Embryonic facial prominence (tissue), 1 donor: ENCODE results near the gene PLCB4.

ENCODE experiments used
- DNase-seq: peaks from one replicate; pipeline ENCODE4 v3.0.0-alpha.2; 2016; ENCODE audit errors: extremely low spot score

PLCB4 gene

GRCh38 chr20:9441948-9442347 lies 373.1 kb downstream of the PLCB4 start:
- no peak for DNase-seq

GRCh38 chr20:9442858-9443257 lies 374.0 kb downstream of the PLCB4 start:
- no peak for DNase-seq

GRCh38 chr20:9444921-9445320 lies 376.0 kb downstream of the PLCB4 start:
- DNase-seq: no peak

DNA sequence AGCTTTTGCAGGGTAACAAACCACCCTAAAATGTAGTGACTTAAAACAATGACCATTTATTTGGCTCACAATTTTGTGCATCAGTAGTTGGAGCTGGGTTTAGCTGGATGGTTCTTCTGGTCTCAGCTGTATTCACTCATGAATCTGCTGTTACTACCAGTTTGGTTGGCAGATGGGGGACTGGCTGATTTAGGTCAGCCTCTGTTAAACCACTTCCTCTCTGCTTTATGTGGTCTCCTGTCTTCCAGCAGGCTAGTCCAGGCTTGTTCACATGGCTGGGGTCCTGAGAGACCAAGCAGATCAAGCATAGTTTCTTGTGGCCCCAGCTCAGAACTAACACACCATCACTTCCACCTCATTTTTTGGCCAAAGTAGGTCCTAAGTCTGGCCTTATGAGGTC lies 378.3 kb downstream of the PLCB4 start:
- DNase-seq: no peak

GRCh38 chr20:9453201-9453600 lies 384.3 kb downstream of the PLCB4 start:
- no peak for DNase-seq

DNA sequence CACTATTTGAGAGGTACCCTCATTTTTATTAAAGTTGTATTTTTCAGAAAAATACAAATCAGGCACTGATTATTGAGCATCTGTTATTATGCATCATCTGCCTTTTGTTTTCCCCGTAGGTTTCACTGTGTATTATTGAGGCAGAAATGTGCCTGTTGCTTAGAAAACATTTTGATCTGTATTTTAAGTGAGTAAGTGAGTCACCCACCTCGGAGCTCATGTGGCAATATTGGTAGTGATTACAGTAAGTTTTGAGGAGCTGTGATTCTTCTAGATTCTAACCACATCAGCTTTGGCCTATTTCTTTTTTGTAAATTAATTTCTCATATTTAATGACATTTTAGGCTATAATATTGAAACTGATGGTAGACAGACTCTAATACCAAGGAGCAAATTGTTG lies 385.9 kb downstream of the PLCB4 start:
- no peak for DNase-seq

DNA sequence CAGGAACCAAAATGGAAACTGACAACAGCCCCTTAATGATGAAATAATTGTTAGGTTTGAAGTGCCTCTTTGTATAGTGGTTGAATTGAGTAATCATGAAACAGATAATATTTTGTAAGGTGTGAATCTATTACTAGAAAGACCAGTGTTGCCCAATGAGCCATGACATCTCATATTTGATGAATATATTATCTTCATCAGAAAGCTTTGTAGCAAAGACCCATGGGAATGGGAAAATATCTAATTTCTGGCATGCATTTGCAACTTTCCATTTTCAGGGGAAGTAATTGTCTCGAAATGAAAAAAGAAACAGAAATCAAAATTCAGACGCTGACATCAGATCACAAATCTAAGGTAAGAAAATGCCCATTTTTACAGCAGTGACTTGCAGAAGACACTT lies 388.2 kb downstream of the PLCB4 start:
- no peak for DNase-seq

DNA sequence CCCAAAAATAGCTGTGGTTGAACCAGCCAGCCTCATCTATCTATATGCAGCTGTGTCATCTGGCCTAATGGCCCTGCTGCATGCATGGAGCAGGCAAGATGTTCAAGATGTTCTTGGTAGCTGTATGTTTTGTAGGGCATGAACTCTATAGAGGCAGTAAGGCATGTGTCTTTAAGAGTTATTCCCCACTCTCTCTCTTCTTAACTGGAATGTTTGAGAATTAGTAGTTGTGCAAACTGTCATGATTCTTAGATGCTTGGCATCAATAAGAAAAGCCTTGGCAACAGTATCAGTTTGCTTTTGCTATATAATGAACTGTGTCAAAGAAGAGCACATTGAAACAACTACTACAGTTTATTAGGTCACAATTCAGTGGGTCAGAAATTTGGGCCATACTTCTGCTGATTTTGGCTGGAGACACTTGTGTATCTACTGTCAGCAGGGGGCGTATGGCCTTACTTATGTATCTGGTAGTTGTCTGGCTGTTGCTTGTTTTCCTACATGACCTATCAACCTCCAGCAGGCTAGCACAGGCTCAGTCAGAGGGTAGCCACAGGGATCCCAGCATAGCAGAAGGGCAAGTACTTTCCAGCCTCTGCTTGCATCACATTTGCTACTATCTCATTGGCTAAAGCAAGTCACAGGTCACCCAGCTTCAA lies 389.4 kb downstream of the PLCB4 start:
- no peak for DNase-seq

DNA sequence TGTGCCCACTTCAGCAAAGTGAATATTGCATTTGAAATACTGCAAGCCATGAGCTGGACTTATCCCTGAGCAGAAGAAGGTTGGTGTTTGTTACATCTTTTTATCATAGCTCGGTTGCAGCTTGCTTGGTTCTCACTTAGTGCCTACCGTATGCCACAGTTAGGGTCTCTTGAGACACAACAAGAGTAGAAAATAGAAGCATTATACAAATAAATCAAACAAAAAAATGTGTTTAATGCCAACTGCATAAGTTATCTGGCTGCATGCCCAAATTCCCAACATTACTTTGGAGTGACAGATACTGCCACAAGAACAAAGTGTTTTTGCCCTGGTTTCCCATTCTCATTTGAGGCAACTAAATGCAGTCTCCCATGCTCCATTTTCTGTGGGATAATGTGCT lies 391.6 kb downstream of the PLCB4 start:
- no peak for DNase-seq

DNA sequence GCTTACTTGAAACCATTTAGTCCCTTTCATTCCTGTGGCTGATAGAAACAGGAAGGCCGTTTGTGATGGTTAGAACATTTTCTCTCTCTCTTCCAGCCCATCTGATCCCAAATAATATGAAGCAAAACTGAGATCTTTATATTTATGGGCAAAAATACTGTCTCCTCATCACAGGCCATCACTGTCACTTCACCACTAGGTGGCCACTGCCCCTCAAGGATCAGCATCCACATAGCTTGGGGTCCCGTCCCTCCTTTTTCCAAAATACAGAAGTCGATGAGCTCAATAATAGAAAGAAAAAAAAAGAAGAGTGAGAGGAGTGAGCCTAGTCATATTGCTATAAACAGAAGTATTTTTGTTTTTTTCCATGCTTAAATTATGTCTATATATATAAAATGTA lies 399.1 kb downstream of the PLCB4 start:
- DNase-seq: no peak

- no peak for DNase-seq
Observed at GRCh38 chr20:9474835-9475415, 406.0 kb downstream of the PLCB4 start.

DNA sequence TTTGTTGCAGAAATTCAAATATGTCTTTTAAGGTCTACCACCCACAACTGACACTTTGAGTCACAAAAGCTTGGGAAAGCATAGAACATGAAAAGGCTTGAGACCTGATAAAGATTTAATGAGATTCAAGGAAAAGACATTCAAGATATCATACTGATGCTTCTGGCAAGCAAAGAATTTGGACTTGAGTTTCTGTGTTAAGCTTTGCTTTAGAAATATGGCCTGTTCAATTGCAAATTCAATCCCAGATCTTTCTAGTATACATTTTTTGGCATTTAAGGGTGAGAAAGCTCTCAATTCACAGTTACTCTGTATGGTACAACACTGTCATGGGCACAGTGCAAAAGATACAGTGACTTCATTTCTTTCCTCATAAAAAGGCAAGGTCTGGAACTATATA lies 406.6 kb downstream of the PLCB4 start:
- DNase-seq: no peak

DNA sequence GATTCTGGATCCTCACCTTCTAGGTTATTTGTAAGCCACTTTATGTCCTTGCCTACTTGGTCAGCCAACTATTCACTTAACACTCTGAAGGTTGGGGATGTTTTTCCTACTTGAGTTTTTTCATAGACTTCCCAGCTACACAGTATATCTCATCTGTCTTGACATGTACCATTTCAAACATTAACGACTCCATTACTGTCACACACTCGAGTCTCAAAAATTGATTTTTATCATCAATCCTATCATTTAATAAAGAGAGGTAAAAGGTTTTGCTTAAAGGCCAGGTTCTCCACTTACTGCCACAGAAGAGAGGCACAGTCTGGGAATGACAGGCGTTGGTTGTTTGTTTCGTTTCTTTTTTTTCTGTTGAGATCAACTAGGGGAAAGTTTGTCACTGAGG lies 407.3 kb downstream of the PLCB4 start:
- no peak for DNase-seq

DNA sequence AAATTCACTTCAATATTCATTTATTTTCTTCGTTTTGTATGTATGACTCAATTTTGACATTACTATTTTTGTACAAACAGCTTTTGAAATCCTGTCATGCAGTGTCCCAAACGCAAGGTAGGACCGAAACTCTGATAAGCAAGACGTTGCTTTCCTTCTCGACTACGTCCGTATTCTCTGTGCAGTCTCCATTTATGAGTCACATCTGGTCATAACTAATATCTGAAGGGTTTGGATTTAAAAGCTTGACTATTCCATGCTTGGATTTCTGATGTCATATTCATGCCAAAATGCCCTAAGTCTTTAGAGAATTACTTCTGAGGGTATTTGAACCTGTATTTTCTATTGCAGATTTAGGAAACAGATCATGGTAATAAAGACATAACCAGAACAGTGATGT lies 407.8 kb downstream of the PLCB4 start:
- DNase-seq: no peak

DNA sequence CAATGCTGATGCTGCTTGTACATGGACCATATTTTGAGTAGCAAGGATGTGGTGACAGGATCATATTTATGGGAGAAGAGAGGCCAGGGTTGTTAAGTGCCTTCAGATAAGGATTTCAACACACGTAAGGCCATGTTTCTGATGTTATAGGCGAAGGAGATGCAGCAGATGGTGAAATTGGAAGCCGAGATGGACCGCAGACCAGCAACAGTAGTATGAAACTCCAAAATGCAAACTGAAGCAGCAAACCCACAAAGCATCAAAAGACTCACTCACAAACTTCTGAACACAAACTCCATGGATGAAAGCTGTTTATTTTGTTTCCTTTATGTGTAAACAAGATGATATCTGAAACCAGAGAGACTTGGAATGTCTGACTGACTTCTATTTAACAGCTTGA lies 409.9 kb downstream of the PLCB4 start:
- no peak for DNase-seq

DNA sequence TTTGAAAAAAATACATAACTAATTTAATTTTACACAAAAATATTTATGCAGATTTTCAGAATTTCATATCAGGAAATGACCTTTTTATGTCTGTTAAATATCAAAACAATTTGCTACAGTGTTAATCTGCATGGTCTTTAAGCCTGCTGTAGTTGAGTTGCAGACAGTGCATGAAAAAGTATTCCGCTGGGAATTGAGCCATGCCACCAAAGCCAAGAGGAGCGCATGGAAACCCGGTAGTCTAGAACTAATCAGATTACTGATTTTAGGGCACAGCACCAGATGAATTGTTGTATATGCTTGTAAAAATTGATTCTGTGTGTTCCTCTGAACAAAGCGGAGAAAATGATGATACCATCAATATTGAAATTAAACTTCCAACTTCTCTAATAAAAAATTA lies 411.2 kb downstream of the PLCB4 start:
- no peak for DNase-seq

DNA sequence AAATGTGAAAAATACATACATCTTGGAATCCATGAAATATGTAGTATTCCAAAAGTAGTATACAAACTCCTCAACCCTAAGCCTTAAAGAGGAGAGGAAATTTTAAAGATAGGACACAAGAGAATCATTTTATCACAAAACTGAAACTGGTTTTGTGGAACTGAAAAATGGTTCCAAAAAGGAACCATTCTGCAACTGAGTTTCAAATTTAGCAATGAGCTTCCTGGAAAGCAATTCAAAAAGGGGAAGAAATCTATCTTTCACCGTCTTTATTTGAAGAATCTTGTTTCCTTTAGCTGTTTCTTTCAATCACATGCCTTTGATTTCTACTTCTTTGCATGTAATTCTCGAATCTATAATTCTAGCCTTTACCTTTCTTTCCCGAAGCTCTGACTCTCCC lies 413.3 kb downstream of the PLCB4 start:
- DNase-seq: no peak

DNA sequence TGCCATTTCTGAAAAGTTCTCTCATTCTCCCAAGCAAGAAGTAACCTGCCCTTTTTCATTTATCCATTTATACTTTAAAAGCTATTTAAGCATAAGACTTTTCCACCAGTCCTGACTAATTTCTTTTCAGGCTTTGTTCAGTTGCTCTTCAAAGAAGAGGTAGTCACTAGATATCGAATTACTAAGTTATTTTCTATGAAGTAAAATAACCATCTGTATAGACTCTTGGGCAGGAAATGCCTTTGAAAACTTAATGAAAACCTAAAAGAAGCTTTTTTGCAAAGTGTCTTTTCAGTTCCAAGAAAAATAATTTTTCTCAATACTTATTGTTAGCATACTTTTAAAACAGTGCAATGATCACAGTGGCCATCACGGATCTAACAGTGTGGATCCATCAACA lies 414.2 kb downstream of the PLCB4 start:
- no peak for DNase-seq

DNA sequence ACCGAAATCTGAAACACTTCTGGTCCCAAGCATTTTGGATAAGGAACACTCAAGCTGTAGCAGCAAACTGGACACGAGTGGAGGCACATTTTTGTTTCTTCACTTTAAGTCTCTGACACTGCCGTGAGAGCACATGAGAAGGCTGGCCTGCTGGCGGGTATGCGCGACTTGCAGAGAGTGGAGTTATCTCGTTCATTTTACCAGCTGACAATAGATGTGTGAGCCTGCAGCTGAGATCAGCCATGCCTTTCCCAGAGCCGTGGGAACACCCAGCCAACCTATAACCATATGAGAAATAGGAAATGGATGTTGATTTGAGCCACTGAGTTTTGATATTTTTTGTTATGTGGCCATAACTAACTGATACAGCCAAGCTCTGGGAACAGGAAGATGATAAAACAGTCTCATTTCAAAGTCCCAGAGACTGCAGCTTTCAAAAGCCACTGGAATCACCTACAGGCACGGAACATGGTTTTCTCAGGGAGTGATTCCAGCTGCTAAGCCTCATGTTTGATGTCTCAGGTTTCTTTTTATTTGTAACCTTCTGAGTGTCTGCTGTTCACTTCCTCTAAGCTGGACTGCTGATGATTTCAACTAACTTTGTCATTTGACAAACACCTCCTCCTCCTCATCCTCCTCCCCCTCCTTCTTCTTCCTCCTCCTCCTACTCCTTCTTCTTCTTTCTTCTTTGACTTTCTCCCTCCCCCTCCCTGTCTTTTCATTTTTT lies 416.9 kb downstream of the PLCB4 start:
- no peak for DNase-seq

DNA sequence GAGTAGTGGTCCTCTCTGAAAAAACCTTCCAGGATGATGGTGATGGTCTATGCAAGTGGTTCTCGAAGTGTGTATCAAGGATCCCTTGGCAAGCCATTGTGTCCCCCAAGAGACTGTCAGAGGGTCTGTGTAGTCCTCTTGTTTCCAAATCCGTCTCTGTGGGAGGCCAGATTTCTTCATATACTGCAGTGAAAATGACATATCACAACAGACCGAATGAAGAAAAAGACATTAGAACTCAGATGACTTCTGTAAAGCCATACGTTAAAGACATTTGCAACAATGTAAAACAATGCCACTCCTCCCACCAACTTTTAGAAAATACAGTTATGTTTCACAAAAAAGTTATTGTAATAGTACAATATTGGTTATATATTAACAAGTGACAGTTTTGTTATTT lies 418.3 kb downstream of the PLCB4 start:
- DNase-seq: no peak

- DNase-seq: no peak
Observed at GRCh38 chr20:9488063-9488462, 419.2 kb downstream of the PLCB4 start.

DNA sequence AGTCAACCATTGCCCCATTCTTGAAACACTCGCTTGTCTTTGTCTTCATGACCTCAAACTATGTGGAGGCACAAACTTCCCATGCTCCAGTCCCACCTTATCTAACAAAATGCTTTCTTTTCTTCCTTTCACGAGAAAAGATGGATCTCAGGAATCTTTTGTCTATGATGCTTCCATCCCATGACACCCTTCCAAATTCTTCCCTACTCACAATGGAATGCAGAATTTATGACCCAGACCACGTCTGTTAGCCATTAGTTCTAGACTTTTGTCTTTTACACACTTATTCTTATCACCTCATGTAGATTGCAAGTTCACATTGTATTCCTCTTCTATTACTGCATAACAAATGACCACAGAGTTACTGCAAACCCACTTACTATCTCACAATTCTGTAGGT lies 421.3 kb downstream of the PLCB4 start:
- no peak for DNase-seq

DNA sequence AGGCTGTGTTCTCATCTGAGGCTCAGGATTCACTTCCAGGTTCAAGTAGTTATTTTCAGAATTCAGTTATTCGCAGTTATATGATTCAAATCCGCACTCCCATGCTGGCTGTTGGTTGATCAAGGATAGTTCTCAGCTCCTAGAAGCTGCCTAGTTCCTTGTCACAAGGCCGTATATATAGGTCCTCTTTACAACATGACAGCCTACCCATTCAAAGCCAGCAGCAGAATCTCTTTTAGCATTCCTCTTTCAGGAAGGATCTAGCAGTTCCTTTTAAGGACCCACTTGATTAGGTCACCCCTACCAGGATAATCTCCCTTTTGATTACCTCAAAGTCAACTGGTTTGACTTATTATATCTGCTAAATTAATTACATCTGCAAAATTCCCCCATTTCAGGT lies 421.7 kb downstream of the PLCB4 start:
- DNase-seq: no peak
